Skeletal muscle cell (primary cell): ENCODE measurements around the gene ZSCAN20.
"Not testable (repeated sequence)": the region's sequence is repeated elsewhere in the genome, so short reads cannot be mapped to it uniquely, and the experiment has no call there.

ENCODE experiments used
- DNase-seq: peaks from one replicate; pipeline ENCODE4 v3.0.0-alpha.2; 2010; ENCODE audit warnings: low read depth
- H3K4me3 ChIP-seq: 2 replicates; pipeline ENCODE4 v1.5.1; 2011; ENCODE audit warnings: low read depth, mild to moderate bottlenecking, control low read depth, low read length, moderate library complexity

The ZSCAN20 gene

DNA sequence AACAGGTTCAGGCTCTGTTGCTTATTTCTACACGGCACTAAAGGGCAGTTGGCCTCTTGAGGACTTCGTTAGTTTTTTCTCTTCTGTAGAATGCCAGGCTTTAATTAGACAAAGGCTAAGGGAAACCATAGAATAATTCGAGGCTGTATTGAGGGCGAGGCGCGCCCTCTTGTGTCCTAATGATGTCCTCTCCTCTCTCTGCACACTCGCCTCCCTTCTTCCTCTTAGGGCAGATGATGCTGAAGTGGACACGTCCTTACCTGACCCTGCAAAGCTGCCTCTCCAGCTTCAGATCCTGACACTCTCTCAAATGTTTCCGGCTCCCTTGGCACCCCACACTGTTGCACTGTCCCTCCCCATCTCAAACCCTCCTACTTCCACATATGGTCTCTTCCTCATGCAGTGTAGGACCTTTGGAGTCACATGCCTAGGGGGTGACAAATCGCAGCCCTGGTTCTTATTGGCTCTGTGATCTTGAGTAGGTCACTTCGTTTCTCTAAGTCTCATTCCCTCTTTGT is 1.9 kb upstream of the ZSCAN20 start:
- no peak overlapping the region for H3K4me3 ChIP-seq
- DNase-seq = peak; percentile 63

DNA sequence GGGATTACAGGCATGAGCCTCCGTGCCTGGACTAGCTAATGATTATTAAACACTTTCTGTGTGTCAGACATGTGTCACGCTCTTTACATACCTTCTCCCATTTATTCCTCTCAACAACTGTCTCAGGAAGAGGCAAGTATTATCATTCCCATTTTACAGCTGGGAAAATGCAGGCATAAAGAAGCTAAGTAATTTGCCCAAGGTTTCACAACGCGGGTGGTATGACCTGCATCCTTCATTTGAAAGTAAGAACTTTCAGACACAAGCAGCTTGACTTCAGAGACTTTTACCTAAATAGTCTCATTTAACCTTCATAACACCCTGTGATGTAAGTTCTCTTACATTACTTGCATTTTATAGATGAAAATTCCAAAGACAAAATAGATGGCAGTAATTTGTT is 1.0 kb upstream of the ZSCAN20 start:
- DNase-seq = no peak
- no peak overlapping the region for H3K4me3 ChIP-seq

DNA sequence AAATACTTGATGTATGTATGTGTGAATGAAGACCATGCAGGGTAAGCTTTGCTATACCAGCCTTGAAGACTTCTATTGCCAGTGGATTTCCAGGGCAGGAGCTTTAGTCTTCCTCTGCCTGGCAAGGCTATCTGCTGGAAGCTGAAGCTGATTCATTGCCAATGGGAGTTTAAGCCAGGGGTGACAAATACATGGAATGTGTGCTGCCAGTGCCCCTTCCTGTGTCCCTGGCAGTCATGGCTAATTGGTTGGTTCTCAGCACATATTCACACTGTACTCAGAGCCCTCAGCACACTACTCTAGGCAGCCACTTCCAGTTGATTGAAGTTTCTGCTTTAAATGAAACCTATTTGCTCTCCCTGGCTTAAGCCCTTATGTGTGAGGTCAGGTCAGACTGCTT is 1.5 kb downstream of the ZSCAN20 start:
- no peak overlapping the region for H3K4me3 ChIP-seq
- DNase-seq = no peak

GRCh38 chr1:33477451-33477850 is 5.0 kb downstream of the ZSCAN20 start:
- DNase-seq = no peak
- no peak overlapping the region for H3K4me3 ChIP-seq

DNA sequence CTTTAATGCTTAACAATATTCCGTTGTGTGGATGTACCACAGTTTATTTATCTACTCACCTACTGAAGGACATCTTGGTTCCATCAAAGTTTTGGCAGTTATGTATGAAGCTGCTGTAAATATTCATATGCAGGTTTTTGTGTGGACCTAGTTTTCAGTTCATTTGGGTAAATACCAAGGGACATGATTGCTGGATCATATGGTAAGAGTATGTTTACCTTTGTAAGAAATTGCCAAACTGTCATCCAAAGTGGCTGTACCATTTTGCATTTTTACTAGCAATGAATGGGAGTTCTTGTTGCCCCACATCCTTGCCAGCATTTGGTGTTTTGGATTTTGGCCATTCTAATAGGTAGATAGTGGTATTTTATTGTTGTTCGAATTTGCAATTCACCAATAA is 10.0 kb downstream of the ZSCAN20 start:
- DNase-seq = no peak
- no peak overlapping the region for H3K4me3 ChIP-seq

DNA sequence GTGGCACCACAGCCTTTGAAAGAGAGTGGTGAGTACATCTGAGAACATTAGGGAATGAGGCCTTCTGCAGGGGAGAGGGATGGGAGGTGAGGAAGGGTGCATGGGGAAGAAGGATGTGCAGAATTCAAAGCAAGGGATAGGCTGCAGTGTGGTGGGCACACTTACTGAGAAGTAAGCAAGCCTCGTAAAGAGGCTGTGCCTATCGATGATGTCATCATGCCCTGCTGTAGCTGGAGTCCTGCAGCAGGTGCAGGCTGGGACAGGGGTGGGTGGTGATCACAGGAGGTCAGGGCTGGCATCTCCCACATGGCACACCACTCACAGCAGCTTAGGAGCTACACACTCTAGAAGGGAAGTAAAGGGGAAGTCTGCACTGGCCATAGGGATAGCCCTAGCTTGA is 16.2 kb downstream of the ZSCAN20 start:
- H3K4me3 ChIP-seq = no peak overlapping the region
- no peak for DNase-seq

GRCh38 chr1:33494929-33495328 is 22.5 kb downstream of the ZSCAN20 start:
- no peak overlapping the region for H3K4me3 ChIP-seq
- no peak for DNase-seq

- no peak for DNase-seq
- no peak overlapping the region for H3K4me3 ChIP-seq
Measured at GRCh38 chr1:33497410-33497809, 25.0 kb downstream of the ZSCAN20 start.

DNA sequence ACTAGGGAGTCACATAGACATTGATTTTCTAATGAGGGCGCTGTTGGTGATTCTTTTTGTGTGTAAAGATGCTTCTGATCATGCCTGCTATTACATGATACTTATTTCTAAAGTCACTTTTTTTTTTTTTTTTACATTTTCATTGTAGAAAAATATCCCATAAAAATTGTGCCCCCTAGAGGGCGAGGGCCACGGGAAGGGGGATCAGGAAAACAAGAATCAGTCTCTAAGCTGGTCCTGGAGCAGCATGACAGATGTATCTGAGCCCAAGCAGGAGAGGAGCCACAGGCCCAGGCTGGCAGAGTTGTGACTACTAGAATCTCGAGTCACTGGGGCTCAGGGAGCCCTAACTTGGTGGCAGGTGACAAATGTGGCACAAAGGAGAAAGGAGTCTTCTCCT is 28.1 kb downstream of the ZSCAN20 start:
- H3K4me3 ChIP-seq = no peak overlapping the region
- no peak for DNase-seq

- no peak overlapping the region for H3K4me3 ChIP-seq
- no peak for DNase-seq
Measured at GRCh38 chr1:33501309-33501708, 28.9 kb downstream of the ZSCAN20 start.

DNA sequence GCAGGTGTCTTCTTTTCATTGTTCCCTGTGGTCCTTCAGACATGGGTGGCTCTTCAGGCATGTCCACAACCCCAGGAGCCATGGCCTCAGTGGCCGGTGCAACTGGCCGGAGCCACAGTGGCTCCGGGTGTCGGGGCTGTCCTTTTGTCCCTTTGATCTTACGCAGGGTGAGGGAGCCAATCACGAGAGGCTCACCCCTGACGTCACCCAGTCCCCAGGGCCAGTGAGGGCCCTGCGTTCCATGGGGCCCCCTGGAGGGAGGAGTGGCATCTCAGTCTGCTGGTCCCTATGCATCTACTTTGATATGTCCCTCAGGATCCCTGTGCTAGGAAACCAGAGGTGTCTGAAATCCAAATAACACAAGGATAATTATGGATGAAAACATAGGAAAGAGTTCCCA is 29.3 kb downstream of the ZSCAN20 start:
- no peak overlapping the region for H3K4me3 ChIP-seq
- no peak for DNase-seq

DNA sequence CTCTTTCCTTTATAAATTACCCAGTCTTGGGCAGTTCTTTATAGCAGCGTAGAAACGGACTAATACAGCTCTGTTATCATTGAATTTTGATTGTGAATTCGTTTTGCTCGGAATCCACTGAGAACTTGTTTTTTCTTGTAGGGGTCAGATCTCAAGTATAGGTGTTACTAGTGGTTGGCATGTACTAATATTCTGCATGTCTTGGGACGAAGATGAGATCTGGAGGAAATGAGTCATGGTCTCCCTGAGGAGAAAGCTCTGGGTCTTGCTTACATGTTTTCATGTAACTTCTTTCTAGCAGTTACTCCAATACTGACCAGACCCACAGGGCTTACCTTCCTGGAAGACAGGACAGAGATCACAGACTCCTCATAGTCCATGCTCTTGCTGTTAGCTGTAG is 30.3 kb downstream of the ZSCAN20 start:
- peak; percentile 36 for DNase-seq
- H3K4me3 ChIP-seq = no peak overlapping the region

DNA sequence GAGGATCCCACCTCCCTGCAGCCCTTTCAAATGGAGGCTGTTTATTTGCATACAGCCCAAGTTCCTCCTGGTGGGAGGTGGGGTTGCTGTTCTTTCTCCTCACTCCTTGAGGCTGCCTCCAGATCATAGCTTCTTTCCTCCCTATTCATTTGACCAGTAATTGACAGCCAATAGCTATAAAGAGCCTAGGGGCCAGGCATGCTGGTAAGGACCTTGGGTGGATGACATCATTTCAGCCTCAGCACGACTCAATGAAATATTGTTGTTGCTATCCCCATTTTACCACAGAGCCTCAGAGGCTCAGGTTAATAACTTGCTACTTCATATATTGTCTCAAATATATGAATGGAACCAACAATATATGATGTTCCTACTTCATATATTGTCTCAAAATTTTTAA is 31.1 kb downstream of the ZSCAN20 start:
- DNase-seq = no peak
- no peak overlapping the region for H3K4me3 ChIP-seq

- H3K4me3 ChIP-seq = no peak overlapping the region
- no peak for DNase-seq
Measured at GRCh38 chr1:33507661-33508060, 35.2 kb downstream of the ZSCAN20 start.

GRCh38 chr1:33508151-33508550 is 35.7 kb downstream of the ZSCAN20 start:
- H3K4me3 ChIP-seq = no peak overlapping the region
- DNase-seq = no peak

DNA sequence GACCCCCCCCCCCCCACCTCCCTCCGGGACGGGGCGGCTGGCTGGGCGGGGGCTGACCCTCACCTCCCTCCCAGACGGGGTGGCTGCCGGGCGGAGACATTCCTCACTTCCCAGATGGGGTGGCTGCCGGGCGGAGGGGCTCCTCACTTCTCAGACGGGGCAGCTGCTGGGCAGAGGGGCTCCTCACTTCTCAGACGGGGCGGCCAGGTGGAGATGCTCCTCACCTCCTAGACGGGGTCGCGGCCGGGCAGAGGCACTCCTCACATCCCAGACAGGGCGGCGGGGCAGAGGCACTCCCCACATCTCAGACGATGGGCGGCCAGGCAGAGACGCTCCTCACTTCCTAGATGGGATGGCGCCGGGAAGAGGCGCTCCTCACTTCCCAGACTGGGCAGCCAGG is 36.8 kb downstream of the ZSCAN20 start:
- not testable (repeated sequence) for DNase-seq, H3K4me3 ChIP-seq

DNA sequence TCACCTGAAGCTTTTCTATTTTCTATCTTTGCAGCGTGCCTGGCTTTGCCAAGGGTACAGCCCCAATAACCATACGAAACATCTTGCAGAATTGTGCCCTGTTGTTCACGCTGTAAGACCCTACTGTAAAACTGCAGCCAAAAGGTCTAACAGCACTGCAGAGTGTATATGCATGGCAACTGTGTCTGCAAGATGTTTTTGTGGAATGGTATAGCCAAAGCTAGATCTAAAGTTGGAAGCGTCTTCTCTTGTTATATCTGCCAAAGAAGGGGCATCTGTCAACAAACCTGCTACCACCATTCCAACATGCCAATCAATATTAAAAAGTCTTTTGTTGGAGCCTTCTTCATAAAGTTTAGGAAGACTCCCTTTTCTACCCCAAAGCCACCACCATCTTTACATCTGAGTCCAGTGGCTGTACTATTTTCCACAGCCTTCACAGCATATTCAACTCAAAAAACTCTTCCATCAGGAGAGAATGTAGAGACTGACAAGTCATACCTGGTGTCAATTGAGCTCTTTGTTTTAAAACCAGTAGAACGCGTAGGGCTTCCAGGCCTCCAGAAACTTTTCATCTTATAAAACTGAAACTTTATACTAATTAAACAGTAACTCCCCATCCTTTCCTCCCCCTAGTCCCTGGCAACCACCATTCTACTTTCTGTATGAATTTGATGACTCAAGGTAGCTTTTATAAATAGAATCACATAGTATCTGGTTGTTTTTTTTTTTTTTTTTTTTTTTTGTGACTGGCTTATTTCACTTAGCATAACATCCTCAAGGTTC is 40.0 kb downstream of the ZSCAN20 start:
- no peak for DNase-seq
- H3K4me3 ChIP-seq = no peak overlapping the region

DNA sequence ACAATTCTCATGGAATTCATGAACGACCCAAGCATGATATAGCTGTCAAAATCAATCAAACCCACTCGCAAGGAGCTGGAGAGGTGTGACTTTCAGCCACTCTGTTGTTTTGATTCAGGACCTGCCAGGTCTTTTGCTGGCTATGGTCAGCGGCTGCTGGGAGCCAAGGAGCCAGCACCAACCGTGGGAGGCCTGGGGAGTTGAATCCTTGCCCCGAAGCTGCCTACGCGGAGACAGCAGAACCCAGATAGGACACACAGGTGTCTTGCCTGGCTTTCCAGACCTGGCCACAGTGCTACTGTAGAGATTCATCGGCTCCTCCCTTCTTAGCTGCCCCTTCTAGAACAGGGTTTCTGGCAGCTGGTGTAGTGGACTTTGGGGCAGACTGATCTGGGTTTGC is 42.7 kb downstream of the ZSCAN20 start:
- H3K4me3 ChIP-seq = no peak overlapping the region
- no peak for DNase-seq

DNA sequence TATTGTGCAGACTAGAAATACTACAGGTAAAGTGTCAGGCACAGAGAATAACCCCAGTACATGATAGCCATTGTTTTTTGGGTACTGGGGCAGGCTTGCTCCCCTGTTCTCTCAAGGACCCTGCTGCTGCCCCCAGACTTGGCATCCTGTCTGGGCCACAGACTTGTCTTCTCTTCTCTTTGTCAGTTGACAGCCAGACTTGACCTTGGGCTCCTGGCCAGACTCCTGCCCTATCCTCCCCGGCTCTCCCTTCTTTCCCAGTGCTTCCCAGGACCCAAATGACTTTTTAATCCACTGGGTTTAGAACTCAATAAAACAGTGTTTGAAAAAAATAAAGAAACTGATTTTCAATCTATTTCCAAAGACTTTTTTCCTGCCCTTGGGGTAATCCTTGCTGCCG is 43.2 kb downstream of the ZSCAN20 start:
- DNase-seq = no peak
- no peak overlapping the region for H3K4me3 ChIP-seq

DNA sequence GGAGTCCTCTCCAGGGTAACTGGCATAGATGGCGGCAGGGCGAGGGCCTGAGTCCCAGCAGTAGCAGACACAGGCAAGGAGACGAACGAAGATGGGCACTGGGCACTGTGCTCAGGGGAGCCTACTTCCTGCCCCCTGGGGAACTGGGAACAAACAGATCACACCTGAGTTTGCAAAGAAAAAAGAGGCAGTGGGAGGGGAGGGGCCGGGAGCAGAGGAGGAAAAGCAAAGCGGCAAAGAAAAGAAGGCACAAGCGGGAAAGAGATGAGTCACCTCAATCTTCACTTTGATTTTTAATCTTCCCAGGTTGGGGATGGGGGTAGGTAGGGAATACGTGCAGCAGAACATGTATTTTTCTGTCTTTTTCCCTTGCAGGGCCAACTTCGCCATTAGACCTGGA is 44.0 kb downstream of the ZSCAN20 start:
- no peak for DNase-seq
- no peak overlapping the region for H3K4me3 ChIP-seq

GRCh38 chr1:33516891-33517567 is 44.6 kb downstream of the ZSCAN20 start:
- no peak for DNase-seq

More at GRCh38 chr1:33516891-33517567, 44.6 kb downstream of the ZSCAN20 start:
- no peak overlapping the region for H3K4me3 ChIP-seq
